ENCODE data around the gene NAP1L1.

- TF ChIP-seq EZH2phosphoT487 (IDR thresholded peaks at IDR 0.05) (no peak), CTCF (IDR thresholded peaks at IDR 0.05) (no peak), EZH2 (IDR thresholded peaks at IDR 0.05) (no peak)
Measured at GRCh38 chr12:76020731-76021672, 63.5 kb downstream of the NAP1L1 start.
